GM06990 (cell line): ENCODE data around the gene HOXC11.

Experiments
- DNase-seq: peaks from one replicate; pipeline ENCODE4 v3.0.0-alpha.2; 2011; ENCODE audit not compliant: insufficient read length; ENCODE audit errors: extremely low read depth
- H3K27me3 ChIP-seq: replicated peaks from 2 replicates; pipeline ENCODE4 v1.6.0; 2011; ENCODE audit warnings: low read length; ENCODE audit not compliant: control insufficient read depth, insufficient read depth
- H3K36me3 ChIP-seq: 2 replicates; pipeline ENCODE4 v1.5.1; 2011; ENCODE audit warnings: low read length; ENCODE audit not compliant: control insufficient read depth, insufficient read depth
- H3K4me3 ChIP-seq: replicated peaks from 2 replicates; pipeline ENCODE4 v1.5.1; 2011; ENCODE audit warnings: low read depth, mild to moderate bottlenecking, control low read depth, low read length
- TF ChIP-seq, protein P1 (sequence below): IDR thresholded peaks from 2 replicates; pipeline ENCODE4 v1.5.1; 2011; ENCODE audit warnings: low read length, control low read depth, mild to moderate bottlenecking, inconsistent platforms; ENCODE audit not compliant: insufficient read depth, poor library complexity, severe bottlenecking

Gene HOXC11

DNA sequence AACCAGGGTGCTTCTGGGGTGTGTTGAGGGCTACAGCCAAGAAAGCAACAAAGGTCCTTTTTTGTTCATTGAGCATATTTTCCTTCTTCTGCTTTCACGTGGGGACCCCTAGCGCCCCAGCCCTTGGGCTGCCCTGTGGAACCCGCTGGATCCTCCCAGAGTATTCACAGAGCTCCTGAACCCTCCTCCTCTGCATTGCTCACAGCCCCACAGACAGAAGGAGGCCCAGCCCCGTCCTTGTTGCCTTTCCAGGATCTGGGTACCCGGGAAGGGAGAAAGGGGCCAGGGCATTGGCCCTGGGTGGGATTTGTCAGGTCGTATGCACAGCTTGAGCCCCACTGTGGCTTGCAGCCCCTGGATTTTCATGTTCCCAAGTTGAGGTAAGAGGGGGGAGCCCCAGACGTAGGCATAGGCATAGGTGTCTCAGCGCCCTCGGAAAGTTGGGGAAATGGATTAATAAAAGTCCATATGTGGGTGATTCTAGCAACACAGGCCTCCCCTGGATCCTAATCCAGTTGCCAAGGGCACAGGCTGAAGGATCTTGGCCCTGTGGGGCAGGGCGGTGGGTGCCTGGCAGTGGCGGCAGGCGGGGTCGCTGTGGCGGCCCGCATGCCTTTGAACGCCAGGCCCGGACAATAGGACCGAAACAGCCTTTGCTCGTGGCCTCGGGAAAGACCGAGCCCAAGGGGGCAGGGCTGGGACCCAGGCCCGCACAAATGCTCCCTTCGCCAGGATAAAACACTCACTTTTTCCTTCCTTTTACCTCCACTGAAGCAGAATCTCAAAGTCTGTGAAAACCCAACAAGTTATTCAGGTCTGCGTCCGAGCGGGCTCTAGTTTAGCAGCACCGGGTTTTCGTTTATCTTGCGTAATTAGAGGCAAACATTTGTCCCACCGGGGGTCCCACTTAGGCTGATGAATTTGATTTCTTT is 9.0 kb downstream of the HOXC11 start:
- TF ChIP-seq, protein P1, sequence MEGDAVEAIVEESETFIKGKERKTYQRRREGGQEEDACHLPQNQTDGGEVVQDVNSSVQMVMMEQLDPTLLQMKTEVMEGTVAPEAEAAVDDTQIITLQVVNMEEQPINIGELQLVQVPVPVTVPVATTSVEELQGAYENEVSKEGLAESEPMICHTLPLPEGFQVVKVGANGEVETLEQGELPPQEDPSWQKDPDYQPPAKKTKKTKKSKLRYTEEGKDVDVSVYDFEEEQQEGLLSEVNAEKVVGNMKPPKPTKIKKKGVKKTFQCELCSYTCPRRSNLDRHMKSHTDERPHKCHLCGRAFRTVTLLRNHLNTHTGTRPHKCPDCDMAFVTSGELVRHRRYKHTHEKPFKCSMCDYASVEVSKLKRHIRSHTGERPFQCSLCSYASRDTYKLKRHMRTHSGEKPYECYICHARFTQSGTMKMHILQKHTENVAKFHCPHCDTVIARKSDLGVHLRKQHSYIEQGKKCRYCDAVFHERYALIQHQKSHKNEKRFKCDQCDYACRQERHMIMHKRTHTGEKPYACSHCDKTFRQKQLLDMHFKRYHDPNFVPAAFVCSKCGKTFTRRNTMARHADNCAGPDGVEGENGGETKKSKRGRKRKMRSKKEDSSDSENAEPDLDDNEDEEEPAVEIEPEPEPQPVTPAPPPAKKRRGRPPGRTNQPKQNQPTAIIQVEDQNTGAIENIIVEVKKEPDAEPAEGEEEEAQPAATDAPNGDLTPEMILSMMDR: peak; percentile 21
- H3K36me3 ChIP-seq: no peaks in the 10 kb centered on the region
- DNase-seq: no peak
- H3K27me3 ChIP-seq: peaks cover 2% of the 10 kb centered on the region
- no peak overlapping the region for H3K4me3 ChIP-seq

DNA sequence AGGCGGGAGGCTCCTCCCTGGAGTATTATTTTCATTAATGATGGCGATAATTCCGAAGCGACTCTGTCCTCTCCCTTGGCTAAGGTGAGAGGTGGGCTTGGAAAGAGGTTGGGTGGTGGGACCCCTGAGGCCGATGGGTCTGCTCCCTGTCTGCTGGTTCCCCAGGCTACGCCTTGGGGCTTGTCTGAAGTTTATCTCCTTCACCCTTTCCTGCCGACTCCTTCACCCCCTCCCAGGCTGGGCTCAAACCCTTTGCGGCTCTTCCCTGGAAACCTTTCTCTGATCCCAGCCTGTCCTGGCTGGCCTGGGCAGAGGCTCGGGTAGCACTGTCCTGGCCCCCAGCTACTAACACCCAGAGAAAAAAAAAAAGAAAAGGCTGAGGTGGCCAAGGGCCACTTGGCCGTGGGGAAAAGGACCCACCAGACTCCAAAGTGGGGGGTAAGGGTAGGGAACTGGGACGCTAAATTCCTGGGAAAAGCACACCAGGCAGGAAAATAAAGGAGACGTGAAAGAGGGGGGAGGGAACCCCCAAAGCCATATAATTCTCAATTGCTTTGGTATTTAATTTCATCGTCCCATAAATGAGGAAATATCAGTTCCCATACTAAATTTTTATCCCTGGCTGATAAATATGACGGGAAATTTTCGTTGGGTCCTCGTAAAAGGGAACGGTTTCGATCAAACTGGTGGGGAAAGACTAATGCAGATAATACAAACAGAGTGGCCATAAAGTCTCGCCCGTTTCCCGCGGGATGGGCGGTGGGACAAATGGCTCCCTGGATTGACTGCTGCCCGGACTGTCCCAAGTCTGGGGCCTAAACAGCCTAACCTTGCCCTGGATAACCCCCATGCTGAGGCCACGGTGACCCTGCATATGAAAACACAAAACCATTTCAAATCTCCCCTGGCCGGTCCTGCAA is 10.0 kb downstream of the HOXC11 start:
- TF ChIP-seq, protein P1: no peak
- Histone ChIP-seq H3K4me3 (no peak overlapping the region), H3K27me3 (peaks cover 5% of the 10 kb centered on the region), H3K36me3 (no peaks in the 10 kb centered on the region)
- no peak for DNase-seq

DNA sequence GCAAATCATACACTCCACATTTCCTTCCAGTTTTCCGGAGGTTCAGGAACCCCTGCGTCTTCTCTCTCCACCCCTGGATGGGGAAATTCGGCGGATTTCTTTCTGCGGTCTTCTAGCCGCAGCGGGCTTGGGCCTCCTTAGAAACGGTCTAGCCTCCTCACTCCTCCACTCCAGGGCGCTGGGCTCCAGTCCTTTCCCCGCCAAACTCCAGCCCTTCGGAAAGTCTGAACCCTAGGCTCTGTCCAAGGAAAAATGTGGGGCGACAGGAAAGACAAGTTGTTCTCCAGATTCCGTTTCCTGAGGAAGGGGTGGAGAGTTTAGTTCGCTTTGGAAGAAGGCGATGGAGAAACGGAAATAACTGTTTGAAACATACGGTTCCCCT is 10.6 kb downstream of the HOXC11 start:
- H3K27me3 ChIP-seq: peaks cover 5% of the 10 kb centered on the region

DNA sequence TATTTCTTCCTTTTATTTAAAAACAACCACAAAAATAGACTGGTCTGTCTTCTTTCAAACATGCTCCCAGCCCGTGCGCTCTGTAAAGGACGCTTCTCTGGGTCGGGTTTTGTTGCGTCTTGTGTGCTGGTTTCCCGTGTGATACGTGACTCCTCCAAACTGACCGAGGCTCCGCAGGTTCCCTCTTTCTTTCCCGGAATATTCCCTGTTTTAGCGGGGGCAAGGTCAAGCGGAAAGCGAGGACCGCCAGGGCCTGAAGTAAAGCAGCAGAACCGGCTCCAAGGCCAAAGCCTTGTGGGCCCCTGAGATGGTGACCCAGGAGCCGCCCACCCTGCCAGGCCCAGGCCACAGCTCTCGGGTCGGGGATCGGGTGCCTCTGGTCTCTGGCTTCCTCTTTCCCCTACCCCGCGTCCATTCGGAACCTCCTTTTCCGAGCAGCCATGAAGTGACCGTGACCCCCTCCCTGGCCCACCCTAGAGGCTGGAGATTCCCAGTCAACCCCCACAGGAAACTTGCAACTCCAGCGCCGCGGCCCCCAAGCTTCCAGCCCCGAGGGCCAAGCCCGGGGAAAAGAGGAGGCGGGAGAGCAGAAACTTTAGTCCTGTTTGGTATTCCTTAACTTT is 11.1 kb downstream of the HOXC11 start:
- Histone ChIP-seq H3K27me3 (peaks cover 5% of the 10 kb centered on the region), H3K4me3 (no peak overlapping the region), H3K36me3 (no peaks in the 10 kb centered on the region)
- DNase-seq: no peak
- TF ChIP-seq, protein P1: no peak

More for the DNA sequence above, 10.6 kb downstream of the HOXC11 start:
- no peak overlapping the region for H3K4me3 ChIP-seq
- DNase-seq: no peak
- TF ChIP-seq, protein P1: no peak
- no peaks in the 10 kb centered on the region for H3K36me3 ChIP-seq

DNA sequence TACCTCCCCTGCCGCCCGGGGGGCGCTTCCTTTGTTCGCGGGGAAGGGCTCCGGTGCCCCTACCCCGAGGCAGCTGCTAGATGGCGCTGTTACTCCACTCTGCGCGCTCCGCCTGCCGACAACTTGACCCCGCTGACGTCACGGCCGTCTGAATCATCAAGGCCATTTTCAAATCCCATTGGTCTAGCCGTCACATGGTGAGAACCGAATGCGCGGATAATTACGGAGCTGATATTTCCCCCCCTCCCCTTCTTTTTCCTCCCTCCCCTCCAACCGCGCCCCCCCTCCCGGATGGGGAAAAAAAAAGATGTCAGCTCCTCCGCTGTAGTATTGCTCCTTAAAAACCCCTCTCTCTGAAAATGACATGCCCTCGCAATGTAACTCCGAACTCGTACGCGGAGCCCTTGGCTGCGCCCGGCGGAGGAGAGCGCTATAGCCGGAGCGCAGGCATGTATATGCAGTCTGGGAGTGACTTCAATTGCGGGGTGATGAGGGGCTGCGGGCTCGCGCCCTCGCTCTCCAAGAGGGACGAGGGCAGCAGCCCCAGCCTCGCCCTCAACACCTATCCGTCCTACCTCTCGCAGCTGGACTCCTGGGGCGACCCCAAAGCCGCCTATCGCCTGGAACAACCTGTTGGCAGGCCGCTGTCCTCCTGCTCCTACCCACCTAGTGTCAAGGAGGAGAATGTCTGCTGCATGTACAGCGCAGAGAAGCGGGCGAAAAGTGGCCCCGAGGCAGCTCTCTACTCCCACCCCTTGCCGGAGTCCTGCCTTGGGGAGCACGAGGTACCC is 12.2 kb downstream of the HOXC11 start, which contains the start of gene HOXC10:
TSS of gene HOXC10 (plus strand) at position 246 of the 791 bp plus-strand sequence. CDS start at position 360, 114 bp downstream.
- peaks cover 5% of the 10 kb centered on the region for H3K27me3 ChIP-seq
- DNase-seq: peak; percentile 75
- TF ChIP-seq, protein P1: peak; percentile 82
- H3K4me3 ChIP-seq: peak within 1 kb of the TSS; percentile 13; the same call in 1 of the 2 replicates
- H3K36me3 ChIP-seq: no peaks in the 10 kb centered on the region
